ENCODE results near the gene CAPZB. TPM values are rescaled to one million over a fixed set of nuclear protein-coding genes. Genes with fewer than 3 reads are reported as not detected.

The CAPZB gene
- total RNA-seq, 1 experiment from 2014 or later: 348 TPM

DNA sequence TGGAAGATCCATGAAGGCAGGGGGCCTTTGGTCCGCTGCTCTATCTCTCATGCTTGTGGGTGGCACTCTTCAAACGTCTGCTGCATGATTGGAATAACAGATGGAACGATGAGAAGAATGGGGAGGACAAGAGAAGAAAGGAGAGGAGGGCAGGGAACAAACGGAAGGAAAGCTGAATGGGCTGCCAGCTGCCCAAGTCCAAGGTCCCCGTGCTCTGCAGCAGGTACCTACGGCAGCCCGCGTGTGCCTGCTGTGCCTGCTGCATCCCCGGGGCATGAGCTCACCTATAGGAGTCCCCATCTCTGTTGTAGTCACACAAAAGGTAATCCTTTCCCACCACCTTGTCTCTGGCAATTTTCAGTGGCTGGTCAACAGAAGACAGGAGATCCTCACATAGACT, 100.1 kb downstream of the CAPZB start:
- Mint-ChIP-seq H3K9me3 (no peaks in the 10 kb centered on the region), H3K36me3 (ENCODE audit: insufficient read depth in 1 of 3, low read depth in 3 of 3) (peaks cover 14 to 45% (median 24%) of the 10 kb centered on the region in 3 experiments; a peak in 6 of 7 replicates), H3K4me1 (no peaks in the 10 kb centered on the region), H3K27me3 (ENCODE audit: low read depth) (no peaks in the 10 kb centered on the region; the same call in 1 of the 2 replicates), H3K4me3 (no peak overlapping the region), H3K27ac (peak overlapping the region in 1 of 3 experiments; percentile 30; a peak in 2 of 7 replicates)
- no peak overlapping the region for H3K23ac ChIP-seq (ENCODE audit: insufficient read length, low read depth, low read length)
- H3K9me3 ChIP-seq (ENCODE audit: control insufficient read depth, low read depth, low read length): no peaks in the 10 kb centered on the region
- H2BK120ac ChIP-seq (ENCODE audit: low read depth, low read length, poor library complexity, severe bottlenecking): no peak overlapping the region
- H3K79me2 ChIP-seq (ENCODE audit: insufficient read depth, low read length): peaks cover 10% of the 10 kb centered on the region
- no CpG with 5 or more reads among the region's 9 CpGs for WGBS (ENCODE audit: extremely low coverage, insufficient read length, low lambda C conversion rate)
- H3K14ac ChIP-seq (ENCODE audit: insufficient read depth, low read length): no peak overlapping the region
- no peak overlapping the region for H3T11ph ChIP-seq (ENCODE audit: low read length)
- no peaks in the 10 kb centered on the region for H3K4me1 ChIP-seq (ENCODE audit: insufficient read depth, low read length)
- no peak overlapping the region for H3K4me2 ChIP-seq (ENCODE audit: insufficient read depth, insufficient read length, low read length)
- H3K79me1 ChIP-seq (ENCODE audit: insufficient read depth, low read depth, low read length, poor library complexity, severe bottlenecking): peaks cover 9% of the 10 kb centered on the region
- H2BK15ac ChIP-seq (ENCODE audit: low read depth, low read length): no peak overlapping the region
- no peak overlapping the region for H3K27ac ChIP-seq (ENCODE audit: insufficient read length, low read depth, low read length)
- TF ChIP-seq, protein P1, sequence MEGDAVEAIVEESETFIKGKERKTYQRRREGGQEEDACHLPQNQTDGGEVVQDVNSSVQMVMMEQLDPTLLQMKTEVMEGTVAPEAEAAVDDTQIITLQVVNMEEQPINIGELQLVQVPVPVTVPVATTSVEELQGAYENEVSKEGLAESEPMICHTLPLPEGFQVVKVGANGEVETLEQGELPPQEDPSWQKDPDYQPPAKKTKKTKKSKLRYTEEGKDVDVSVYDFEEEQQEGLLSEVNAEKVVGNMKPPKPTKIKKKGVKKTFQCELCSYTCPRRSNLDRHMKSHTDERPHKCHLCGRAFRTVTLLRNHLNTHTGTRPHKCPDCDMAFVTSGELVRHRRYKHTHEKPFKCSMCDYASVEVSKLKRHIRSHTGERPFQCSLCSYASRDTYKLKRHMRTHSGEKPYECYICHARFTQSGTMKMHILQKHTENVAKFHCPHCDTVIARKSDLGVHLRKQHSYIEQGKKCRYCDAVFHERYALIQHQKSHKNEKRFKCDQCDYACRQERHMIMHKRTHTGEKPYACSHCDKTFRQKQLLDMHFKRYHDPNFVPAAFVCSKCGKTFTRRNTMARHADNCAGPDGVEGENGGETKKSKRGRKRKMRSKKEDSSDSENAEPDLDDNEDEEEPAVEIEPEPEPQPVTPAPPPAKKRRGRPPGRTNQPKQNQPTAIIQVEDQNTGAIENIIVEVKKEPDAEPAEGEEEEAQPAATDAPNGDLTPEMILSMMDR (conservative IDR thresholded peaks at IDR 0.05): no peak
- DNase-seq: no peak
- H2BK5ac ChIP-seq (ENCODE audit: insufficient read length, low read length): no peak overlapping the region
- no peaks in the 10 kb centered on the region for H4K20me1 ChIP-seq (ENCODE audit: control insufficient read depth, insufficient read depth, insufficient read length)
- no peak overlapping the region for H3K18ac ChIP-seq (ENCODE audit: insufficient read length, low read depth, low read length)
- H3K9ac ChIP-seq (ENCODE audit: extremely low read depth, insufficient read length, low read length): no peak overlapping the region
- H3K56ac ChIP-seq (ENCODE audit: insufficient read length, low read depth, low read length): no peak overlapping the region
- no peak overlapping the region for H4K91ac ChIP-seq (ENCODE audit: insufficient read length, low read depth, low read length)
- no peak overlapping the region for H2AFZ ChIP-seq (ENCODE audit: low read length)
- no peak overlapping the region for H2BK12ac ChIP-seq (ENCODE audit: insufficient read length, low read depth, low read length)
- H2AK5ac ChIP-seq (ENCODE audit: insufficient read length, low read length): no peak overlapping the region
- H4K8ac ChIP-seq (replicated peaks; ENCODE audit: insufficient read length, low read depth, low read length): no peak overlapping the region
- H4K5ac ChIP-seq (ENCODE audit: insufficient read length, low read depth, low read length): no peak overlapping the region
- no peaks in the 10 kb centered on the region for H3K27me3 ChIP-seq (ENCODE audit: insufficient read depth, low read length)
- H3K4ac ChIP-seq (ENCODE audit: low read depth, low read length): no peak overlapping the region
- H2BK20ac ChIP-seq (ENCODE audit: low read depth, low read length, poor library complexity, severe bottlenecking): no peak overlapping the region
- no peaks in the 10 kb centered on the region for H3K23me2 ChIP-seq (ENCODE audit: insufficient read length, low read depth, low read length, poor library complexity, severe bottlenecking)

All from H9 (cell line).